Kidney capillary endothelial cell (primary cell): Measurements from ENCODE around the gene RGS6.

Source experiments
- DNase-seq: peaks from one replicate; pipeline ENCODE4 v3.0.0-alpha.2; 2018; ENCODE audit warnings: low spot score

The RGS6 gene

GRCh38 chr14:71947947-71948500, 15.8 kb downstream of the RGS6 start:
- no peak for DNase-seq

GRCh38 chr14:71952381-71953363, 20.4 kb downstream of the RGS6 start:
- DNase-seq = no peak

DNA sequence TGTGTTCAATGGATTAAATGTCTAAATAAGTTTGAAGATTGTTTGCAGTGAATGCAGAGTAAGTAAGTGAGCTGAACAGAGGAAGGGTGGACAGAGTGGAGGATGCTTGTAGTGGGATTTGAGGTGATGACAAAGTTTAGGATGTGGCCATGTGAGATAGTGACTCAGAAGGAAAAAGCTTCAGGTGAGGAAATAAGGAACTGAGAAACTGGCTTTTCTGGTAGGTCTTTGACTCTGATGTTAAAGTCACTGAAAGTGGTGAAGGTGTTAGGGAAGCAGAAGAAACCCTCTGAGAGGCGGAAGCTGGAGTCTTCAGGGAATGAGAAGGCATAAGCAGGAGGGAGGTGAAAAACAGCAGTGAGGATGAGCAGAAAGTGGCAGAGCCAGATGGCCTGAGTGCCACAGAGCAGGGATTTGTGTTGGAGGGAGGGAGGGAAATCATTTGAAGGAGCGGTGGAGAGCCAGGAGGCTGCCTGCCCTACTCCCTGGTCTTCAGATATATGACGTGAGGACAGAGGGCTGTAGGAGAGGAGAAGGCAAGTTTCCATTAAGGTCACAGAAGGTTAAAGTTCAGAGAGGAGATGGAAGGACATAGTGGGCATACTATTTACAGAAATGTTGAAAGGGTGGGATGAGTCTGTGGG, 24.8 kb downstream of the RGS6 start:
- DNase-seq = no peak

- DNase-seq = no peak
These were observed 26.8 kb downstream of the RGS6 start for GRCh38 chr14:71959055-71959454.

DNA sequence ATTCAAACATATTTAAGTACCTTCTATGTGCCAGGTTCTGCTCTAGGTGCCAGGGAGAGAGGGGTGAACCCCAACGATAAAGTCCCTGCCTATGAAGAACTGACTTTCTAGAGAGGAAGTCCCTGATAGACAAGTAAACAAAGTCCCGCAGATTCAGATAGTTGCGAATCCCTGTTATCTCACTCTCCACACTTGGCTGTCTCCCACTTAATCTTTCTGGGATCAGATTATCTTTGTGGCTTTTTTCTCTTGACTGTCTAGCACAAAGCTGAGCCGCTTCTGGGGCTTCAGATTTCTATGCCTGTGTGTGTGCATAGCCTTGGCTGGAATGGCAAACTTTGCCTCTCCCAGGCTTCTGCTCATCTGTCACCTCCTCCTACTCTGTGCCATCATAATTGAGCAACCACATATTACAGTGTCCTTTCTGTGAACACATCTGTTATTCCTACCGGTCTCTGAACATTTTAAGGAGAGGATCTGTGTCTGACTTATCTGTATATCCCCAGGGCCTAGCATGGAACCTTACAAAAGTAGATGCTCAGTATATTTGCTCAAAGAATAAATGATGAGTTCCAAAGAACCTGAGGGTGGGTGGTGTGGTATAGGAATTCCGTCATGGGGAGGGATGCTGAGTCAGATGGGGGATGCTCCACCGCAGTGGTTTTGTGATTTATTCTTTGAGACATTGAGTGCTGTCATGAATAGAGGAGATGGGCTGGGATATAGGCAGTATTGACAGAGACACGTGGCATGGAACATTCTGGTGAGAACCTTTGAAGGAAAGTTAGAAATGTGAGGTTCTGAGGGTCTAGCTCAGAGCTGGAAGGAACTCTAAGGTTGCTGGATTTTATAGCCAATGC, 28.5 kb downstream of the RGS6 start:
- no peak for DNase-seq

DNA sequence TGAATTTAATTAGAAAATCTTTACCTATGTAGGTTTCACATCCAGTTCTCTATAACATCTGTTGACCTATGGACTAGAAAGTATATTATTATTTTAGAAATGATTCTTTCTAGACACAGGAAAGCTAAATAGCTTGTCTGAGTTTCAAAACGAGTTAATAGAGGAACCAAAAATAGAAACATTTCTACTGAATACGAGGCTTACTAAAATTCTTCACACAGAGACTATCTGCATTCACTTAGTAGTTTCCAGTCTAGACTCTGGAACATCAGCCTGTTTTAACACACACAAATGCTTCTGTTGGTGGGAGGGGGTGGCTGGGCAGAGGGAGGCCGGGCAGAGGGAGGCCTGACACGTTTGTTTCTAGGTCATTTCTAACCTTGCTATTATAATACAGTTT, 29.7 kb downstream of the RGS6 start:
- no peak for DNase-seq

DNA sequence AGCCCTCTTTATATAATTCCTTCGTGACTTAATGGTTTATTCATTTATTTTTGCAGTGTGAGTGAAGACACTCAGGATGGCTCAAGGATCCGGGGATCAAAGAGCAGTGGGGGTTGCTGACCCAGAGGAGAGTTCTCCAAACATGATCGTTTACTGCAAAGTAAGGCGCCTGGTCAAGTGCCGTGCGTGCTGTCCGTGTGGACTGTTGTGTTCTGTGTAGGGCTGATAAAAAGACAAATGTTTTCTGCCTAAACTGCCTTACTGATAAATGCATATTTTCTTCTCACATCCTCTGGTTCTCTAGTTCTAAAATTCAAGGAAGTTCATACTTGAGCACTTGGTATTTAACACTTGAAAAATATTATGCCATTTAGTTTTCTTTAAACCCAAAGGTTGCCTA, 32.5 kb downstream of the RGS6 start:
- no peak for DNase-seq

DNA sequence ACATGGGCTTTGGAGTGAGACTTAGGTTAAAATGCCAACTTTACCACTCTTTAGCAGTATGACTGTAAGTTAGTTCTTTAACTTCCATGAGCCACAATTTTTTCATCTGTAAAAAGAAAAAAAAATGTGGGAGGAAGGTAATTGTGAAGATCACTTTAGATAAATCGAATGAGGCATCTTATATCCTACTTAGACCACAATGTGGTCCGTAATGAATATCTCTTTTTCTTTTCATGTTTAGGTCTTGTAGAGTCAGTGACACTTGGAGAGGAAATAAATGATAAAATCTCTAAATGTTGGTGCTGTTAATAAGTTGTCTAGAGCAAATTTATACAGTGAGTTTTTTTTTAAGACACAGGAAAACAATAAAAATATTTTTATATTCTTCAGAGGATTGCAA, 34.3 kb downstream of the RGS6 start:
- DNase-seq = no peak

GRCh38 chr14:71967704-71968103, 35.5 kb downstream of the RGS6 start:
- no peak for DNase-seq

- DNase-seq = no peak
These were observed 38.0 kb downstream of the RGS6 start for GRCh38 chr14:71970272-71970671.

GRCh38 chr14:71985538-71986189, 53.4 kb downstream of the RGS6 start:
- DNase-seq = no peak

DNA sequence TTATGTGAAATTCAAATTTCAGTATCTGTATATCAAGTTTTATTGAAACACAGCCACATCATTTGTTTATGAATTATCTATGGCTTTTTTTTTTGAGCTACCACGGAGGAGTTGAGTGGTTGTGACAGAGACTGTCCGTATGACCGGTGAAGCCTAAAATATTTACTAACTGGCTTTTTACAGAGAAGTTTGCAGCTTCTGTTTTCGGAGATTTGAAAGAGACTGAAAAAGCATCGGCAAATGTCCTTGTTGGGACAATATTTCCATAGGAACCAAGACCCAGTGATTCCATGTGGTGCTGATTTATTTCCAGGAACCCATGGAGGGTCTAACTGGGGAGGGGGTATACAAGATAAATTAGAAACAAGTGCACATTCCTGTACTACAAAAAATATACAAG, 56.2 kb downstream of the RGS6 start:
- DNase-seq = no peak

- no peak for DNase-seq
These were observed 56.7 kb downstream of the RGS6 start for GRCh38 chr14:71988939-71989338.

DNA sequence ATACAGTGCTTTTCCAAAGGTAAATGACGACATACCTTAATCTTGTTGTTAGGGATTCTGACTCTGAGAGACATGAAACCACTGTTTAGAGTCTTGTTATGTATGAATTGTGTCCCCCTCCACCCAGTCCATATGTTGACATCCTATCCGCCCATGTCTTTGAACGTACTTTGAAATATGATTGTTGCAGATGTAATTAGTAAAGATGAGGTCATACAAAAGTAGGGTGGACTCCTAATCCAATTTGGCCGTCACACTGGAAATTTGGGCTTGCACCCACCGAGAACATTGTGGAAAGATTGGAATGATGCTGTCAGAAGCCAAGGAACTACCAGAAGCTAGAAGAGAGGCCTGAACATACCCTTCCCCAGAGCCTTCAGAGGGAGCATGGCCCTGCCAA, 62.2 kb downstream of the RGS6 start:
- no peak for DNase-seq

DNA sequence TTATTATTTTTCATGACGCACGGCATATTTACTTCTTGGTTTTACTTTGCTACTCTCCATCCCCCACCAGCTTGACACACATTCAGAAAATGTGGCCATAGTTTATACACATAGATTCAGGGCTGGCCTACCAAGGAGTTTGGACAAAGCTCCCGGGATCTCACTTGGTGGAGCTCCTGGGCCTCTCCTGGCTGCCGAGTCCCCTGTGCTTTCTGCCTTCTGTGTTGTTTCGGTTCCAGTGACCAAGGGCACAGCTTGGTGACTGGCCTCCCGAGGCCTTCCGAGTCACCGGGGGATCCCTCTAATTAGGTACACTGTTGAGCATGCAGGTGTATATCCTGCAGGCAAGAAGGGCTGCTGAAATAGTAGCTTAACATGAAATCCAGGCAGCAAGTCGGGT, 63.5 kb downstream of the RGS6 start:
- DNase-seq = no peak

DNA sequence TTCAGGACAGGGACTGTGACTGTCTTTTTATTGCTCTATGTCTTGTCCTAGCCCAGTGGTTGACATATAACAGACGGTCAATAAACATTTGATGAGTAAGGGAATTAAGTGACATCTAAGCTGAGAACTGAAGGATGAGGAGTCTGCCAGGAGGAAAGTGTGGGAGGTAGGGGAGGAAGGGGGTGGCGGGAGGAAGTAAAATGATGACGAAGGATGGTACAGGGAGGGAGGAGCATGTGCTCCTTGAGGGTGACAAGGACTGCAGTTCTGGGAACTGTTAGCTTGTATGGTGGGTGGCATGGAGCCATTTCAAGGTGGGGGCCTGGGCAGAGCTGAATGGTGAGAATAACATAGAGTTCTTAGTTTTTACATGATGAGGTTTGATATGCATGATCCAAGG, 64.4 kb downstream of the RGS6 start:
- DNase-seq = no peak

DNA sequence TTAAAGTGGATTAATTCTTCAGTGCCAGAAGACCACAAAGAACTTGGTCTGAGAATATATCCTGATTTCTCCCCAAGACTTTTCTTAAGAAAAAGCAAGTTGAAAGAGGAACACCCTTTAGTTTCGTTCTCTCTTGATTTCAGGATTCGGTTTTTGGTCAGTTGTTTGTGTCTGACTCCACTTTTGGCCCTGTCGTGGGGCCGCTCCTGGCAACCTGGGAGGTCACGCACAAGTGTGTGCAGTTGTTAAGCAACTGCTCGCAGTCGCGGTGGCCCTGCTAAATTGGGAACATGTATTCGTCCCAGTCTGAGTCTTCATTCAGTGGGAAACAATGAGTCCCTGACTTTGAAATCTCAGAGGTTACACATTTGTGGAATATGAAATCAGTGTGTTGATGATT, 68.7 kb downstream of the RGS6 start:
- no peak for DNase-seq

DNA sequence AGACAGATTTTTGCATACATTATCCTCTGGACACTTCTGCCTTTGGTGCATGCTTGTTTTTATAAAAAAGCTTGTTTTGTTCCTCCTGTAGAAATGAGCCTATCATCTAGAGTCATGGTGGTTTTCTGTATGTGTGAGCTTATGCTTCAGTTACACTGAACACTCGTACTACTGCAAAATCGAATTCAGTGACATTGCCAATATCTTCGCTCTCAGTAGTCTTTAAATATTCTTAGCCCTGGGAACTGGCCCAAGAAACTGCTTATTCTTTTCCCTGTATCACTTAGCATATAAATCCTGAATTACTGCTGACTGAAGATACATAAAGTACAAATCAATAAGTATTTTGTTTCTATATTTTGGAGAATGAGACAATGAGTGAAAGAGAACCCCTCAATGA, 70.5 kb downstream of the RGS6 start:
- no peak for DNase-seq

GRCh38 chr14:72008666-72009065, 76.4 kb downstream of the RGS6 start:
- no peak for DNase-seq

GRCh38 chr14:72010474-72010873, 78.2 kb downstream of the RGS6 start:
- no peak for DNase-seq

- no peak for DNase-seq
These were observed 81.6 kb downstream of the RGS6 start for GRCh38 chr14:72013721-72014345.
